ENCODE data around the gene NUP50.

GRCh38 chr22:45127866-45128265 lies 35.9 kb upstream of the NUP50 start:
- TF ChIP-seq CTCF (IDR thresholded peaks at IDR 0.05) (no peak), POLR2A (IDR thresholded peaks at IDR 0.05) (no peak)

All from right lobe of liver (tissue), 4 donors.